GM21619 (cell line): Measurements from ENCODE around the gene SOWAHD.
"Not testable (repeated sequence)": the region's sequence is repeated elsewhere in the genome, so short reads cannot be mapped to it uniquely, and the experiment has no call there.

Experiments
- ATAC-seq: cut with Tn5 transposase; IDR thresholded peaks from one replicate; pipeline ENCODE4 v1.9.1; 2021; ENCODE audit not compliant: unreplicated experiment

SOWAHD gene, protein sequence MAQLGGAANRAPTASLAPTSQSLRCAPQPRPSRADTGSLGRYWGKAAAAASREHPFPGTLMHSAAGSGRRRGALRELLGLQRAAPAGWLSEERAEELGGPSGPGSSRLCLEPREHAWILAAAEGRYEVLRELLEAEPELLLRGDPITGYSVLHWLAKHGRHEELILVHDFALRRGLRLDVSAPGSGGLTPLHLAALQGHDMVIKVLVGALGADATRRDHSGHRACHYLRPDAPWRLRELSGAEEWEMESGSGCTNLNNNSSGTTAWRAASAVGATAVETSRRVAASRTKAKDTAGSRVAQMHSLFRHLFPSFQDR

DNA sequence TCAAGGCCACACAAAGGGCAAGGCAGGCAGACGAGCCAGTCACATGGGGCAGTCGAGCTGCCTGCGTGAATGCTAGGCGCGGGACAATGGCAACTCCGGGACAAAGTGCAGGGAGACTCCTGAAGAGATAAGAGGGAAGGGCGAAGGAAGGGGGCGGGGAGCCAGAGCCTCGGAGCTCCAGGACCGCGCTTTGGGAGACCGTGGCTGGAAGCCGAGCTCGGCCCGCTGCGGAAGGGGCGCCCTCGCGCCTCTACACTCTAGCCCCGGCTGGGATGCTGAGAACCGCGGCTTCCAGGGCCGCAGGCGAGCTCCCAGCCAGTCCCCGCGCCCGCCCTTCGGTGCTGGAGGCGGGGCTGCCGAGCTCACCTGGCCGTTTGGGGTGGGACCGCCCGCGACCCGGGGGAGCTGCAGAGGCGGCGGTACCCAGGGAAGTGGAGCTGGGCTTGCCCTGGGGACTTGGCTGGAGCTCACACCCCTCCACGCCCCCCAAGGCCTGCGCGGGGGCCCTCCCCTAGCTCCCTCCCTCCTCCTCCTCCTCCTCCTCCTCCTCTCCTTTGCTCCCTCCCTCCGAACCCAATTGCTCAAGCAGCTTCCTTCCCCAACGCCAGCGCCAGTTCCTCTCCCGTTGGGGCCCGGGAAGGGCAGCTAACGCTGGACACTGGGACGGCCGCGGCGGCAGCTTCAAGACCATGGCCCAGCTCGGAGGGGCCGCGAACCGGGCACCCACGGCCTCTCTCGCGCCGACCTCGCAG is at the start of gene SOWAHD:
SOWAHD (plus strand) TSS at position 610 of the 752 bp plus-strand sequence; CDS start at position 690, 80 bp downstream.
- ATAC-seq: no peak

DNA sequence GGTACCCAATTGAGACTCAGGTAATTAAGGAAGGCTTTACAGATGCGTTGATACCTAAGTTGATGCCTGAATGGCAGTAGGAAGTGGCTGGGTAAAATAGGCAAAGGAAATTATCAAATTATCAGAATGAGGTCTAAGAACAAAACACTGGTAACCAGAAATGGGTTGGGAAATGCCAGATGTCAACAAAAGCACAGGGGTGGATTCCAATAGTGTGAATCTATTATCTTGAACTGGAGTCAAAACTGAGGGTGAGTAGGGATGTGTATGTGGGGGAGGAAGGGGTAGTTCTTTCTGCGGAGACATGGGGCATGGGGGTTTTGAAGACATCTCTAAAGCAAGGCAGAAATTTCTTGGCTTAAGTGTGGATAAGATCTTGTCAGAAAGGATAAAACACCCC is 49.5 kb upstream of the SOWAHD start:
- no peak for ATAC-seq

DNA sequence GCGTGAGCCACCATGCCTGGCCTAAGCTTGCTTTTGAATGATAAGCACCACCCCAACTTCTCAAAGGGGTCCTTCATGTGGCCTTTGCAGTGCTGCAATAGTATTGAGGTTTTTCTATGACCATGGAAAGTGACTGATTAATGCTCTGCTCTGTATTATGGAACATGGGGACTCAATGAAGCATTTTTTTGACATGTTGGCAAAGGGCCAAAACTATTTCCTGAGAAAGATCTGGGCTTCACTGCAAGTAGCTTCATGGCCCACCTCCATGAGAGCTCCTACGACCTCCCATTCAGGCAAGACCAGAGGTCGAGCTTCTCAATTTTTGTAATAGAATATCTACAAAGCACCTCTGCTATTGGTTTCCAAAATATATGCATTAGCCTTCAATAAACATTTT is 48.8 kb upstream of the SOWAHD start:
- ATAC-seq: no peak

DNA sequence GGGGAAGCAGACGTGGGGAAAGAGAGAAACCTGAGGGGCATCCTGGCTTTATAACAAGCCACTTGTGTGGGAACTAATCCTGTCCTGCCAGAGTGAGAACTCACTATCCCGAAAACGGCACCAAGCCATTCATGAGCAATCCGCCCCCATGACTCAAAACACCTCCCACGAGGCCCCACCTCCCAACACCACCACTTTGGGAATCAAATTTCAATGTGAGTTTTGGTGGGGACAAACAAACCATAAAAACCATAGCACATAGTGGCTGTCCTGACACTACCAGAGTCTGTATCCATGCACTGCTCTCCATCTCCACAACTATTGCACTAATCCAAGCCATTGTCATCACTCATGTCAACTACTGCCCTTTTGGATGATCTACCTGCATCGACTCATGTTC is 36.9 kb upstream of the SOWAHD start:
- ATAC-seq: no peak

DNA sequence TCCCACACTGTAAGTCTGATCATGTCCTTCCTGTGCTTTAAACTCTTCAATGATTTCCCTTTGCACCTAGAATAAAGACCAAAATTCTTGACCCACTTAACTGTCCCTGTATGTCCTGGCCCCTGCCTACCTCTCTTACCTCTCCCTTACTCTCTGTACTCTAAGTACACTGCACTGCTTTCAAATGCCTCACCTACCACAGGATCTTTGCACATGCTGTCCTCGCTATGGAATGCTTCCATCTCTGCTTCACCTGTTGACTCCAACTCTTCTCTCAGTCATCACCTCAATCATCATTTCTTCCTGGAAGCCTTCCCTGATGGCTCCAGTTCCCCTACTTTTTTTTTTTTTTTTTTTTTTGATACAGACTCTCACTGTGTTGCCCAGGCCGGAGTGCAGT is 36.5 kb upstream of the SOWAHD start:
- no peak for ATAC-seq

DNA sequence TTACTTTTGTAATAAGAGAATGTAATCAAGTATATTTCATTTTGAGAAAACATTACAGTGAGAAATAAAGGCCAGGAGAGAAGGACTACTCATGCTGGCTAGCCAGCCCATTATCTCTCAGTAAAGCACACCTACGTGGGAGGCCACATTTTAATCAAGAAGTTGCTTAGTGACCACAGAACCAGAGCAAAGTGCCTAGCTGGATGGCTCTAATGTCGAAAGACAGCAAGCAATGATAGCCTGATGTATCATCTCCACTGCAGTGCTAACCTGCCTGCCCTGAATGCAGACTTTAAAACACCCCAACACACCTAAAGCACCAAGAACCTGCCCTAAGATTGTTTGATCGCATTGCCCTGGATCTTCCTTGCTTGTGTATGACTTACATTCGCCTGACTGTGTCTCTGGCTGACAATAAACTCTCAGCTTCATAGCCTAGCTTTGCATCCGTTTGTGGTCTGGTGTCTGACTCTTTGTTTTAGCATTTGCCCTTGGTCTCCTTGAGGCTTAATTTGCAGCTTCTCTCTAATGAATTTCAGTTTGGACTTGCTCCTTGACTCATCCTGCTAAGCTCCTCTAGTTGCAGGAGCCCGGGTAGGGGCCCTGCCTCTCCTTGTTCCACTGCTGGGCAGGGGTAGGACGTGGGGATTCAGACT is 31.4 kb upstream of the SOWAHD start:
- no peak for ATAC-seq

DNA sequence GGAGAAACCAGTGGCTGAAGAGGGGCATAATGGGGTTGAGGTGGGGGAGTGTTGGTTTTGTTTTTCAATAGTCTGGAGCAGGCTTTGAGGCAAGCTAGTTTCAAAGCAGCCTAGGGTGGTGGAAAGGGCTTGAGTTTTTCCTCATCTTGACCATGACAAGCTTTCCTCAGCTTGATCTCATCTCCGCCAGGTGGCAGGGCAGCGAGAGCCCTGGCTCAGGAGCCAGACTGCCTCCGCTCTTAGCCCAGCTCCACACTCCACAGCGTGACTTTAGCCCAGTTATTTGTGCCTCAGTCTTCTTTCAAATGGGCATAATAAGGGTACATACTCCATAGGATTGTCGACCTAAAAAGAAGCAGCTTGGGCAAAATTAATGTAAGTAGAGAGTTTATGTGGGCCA is 29.9 kb upstream of the SOWAHD start:
- ATAC-seq: no peak

DNA sequence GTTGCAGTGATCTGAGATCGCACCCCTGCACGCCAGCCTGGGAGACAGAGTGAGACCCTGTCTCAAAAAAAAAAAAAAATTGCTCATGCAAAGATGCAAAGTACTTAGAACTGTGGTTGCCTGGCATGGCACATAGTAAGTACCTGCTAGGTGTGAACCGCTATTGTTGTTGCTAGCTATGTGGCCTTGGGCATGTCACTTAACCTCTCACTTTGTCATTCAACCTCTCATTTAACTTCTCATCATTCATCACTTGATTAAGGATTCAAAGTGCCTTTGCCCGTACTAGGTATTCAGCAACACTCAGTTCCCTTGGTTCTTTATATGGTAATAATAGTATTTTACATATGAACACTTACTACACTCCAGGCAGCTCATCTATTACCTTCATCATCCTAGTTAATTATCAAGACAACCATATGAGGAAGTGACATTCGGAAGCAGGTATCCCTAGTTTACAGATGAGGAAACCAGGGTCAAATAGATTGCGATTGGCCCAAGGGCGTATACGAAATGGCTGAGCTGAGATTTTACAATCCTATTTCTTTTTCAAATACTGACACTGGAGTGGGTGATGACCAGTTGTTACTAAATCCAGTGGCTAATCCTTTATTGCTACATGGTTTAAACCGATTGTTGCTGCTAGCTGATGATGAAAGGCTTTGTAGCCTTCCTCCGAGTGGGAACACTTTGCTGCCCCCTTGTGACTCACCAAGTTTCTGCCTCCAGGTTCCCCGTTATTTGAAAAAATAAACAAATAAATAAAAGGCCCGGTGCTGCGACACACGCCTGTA is 28.8 kb upstream of the SOWAHD start:
- peak; percentile 50 for ATAC-seq

DNA sequence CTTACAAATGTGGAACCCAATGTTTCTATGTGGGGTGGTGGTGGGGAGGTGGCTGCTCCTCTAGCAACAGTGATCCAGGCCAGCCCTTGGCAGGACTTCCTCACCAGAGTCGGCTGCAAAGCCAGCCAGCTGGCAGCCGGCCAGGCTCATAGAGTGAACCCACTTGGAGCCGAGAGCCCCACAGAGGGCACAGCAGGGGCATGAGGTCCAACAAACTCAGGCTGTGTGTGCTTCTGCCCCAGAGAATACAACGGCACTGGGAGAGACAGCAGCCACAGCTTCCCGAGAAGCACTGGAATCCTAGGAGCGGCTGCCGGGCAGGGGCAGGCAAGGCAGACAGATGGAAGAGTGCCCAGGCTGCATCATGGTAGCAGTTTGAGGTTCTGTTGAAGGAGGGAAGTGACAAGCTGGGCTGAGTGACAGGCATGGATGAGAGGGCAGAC is 23.5 kb upstream of the SOWAHD start:
- no peak for ATAC-seq

DNA sequence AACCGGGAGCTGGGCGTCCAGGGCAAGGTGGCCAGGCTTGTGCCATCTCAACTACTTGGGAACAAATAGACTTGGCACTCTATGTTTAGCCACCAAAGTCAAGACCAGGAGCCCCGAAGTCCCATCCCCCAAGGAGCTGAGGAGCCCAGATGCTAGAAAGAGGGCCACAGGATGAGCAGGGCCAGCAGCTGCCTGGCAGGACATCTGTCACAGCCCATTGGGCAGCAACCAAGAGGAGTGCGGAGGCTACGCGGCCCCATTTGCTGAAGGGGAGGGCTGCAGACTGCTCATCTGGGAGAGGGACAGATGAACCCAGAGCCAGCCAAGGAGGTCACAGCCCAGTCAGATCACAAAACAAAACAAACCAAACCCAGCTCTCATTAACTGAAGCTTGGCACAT is 22.9 kb upstream of the SOWAHD start:
- ATAC-seq: no peak

DNA sequence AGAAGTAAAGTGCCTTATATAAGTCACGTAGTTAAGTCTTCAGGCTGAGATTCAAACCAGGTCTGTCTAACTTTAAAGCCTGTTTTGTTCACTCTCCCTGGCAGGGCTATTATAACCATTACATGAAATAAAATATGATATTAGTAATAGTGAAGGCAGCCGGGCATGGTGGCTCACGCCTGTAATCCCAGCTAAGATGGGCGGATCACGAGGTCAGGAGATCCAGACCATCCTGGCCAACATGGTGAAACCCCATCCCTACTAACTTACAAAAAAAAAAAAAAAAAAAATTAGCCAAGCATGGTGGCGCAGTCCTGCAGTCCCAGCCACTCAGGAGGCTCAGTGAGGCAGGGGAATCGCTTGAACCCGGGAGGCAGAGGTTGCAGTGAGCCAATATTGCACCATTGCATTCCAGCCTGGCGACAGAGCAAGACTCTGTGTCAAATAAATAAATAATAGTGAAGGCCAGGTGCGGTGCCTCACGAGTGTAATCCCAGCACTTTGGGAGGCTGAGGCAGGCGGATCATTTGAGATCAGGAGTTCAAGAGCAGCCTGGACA is 22.1 kb upstream of the SOWAHD start:
- no peak for ATAC-seq

DNA sequence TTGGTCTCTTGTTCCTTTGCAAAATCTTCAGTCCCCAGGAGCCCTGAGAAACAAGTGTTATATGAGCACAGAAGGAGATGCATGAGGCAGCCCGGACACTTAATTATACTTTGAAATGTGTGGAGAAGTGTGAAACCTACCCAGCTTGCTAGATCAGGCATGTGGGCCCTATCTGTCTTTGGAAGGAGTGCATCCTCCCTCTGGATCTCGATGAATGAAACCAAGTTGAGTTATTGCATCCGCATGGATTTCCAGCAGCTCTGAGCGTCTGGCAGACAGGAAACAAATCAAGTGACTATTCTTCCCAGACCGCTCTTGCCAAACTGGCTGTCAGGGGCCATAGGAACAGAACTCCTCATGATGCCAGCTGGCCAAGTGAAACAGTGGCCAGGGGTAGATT is 19.6 kb upstream of the SOWAHD start:
- ATAC-seq: no peak

DNA sequence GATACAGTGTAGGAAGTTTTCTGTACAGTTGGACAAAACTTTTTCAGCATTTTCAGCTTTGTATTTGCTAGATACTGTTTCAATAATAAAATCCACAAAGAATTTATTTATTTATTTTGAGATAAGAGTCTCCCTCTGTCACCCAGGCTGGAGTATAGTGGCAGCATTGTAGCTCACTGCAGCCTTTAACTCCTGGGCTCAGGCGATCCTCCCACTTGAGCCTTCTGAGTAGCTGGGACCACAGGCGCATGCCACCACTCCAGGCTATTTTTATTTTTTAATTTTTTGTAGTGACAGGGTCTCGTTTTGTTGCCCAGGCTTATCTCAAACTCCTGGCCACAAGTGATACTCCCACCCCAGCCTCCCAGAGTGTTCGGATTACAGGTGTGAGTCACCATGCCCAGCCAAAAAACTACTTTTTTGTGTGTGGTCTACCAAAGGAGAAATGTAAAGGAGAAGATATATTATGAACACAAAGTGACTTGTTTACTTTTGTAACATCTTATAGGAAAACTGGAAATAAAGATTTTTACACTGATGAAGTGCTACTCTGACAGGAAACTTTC is 13.0 kb upstream of the SOWAHD start:
- no peak for ATAC-seq

DNA sequence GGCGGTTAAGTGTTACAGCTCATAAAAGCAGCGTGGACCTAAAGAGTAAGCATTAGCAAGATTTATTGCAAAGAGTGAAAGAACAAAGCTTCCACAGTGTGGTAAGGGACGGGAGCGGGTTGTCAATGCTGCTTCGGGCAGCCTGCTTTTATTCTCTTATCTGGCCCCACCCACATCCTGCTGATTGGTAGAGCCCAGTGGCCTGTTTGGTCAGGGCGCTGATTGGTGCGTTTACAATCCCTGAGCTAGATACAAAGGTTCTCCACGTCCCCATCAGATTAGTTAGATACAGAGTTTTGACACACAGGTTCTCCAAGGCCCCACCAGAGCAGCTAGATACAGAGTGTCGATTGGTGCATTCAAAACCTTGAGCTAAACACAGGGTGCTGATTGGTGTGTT is 8.3 kb upstream of the SOWAHD start:
- ATAC-seq: not testable (repeated sequence)

DNA sequence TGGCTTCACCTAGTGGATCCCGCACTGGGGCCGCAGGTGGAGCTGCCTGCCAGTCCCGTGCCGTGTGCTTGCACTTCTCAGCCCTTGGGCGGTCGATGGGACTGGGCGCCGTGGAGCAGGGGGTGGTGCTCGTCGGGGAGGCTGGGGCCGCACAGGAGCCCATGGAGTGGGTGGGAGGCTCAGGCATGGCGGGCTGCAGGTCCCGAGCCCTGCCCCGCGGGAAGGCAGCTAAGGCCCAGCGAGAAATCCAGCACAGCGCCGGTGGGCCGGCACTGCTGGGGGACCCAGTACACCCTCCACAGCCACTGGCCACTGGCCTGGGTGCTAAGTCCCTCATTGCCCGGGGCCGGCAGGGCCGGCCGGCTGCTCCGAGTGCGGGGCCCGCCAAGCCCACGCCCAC is 7.6 kb upstream of the SOWAHD start:
- ATAC-seq: not testable (repeated sequence)

DNA sequence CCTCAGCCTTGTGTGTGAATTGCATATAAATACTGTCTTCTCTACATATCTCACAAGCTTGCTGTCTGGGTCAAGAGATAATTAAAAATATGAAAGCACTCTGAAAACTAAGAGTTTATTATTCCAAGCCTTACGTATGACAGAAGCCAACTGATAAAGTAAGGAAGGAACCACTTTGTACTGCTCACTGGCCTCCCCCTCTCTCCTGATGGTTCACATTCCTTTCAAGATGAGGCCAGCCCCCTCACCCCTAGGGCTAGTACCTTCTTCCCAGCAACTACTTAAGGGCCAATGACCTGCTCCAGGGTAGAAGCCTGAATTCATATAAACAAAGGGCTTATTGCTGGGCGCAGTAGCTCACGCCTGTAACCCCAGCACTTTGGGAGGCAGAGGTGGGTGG is 5.4 kb upstream of the SOWAHD start:
- ATAC-seq: no peak

DNA sequence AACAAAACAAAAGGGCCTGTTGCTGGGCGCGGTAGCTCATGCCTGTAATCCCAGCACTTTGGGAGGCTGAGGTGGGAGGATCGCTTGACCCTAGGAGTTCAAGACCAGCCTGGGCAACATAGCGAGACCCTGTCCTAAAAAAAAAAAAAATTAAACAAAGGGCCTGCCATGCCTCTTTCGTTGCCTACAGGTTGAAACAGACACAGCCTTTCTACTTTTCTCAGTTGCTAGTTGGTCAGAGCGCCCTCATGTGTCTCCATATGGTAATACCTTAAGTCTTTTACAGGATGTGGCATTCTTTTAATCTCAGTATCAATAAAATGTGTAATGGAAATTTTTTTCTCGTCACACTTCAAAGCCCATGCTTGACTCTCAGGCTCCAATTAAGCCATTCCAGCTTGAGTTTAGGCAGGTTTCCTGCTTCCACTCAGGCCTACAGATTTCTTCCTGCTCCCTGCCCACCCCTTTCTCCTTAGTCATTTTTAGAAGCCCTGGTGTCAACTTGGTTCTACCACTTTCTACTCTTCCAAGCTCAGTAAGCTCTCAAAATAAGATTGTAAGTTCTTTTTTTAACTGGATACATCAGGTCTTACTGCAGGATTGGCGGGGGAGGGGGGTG is 4.6 kb upstream of the SOWAHD start:
- ATAC-seq: no peak

DNA sequence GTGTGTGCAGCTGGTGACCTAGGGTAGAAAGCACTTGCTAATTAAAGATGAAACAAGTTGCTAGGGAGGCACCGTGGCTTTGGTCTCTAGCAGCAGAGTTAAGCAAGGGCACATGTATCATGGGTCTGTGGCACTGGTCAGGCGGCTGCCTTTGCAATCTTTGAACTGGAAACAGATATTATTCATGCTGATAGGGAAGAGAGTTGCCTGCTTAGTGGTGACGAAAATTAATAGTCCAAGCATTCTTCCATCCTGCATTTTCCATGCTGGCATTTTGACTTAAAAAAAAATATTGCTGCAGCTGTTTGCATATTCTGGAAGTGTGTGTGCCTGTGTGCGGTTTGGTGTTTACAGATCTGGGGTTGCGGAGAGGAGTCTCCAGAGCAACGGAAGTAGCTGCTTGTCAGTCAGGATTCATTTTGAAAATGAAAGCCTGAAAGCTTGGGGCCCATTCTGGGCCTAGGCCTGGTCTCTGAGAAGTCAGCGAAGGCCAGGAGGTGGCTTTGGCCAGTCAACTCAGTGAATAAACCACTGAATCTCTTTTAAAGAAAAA is 2.3 kb upstream of the SOWAHD start:
- peak; percentile 49 for ATAC-seq

DNA sequence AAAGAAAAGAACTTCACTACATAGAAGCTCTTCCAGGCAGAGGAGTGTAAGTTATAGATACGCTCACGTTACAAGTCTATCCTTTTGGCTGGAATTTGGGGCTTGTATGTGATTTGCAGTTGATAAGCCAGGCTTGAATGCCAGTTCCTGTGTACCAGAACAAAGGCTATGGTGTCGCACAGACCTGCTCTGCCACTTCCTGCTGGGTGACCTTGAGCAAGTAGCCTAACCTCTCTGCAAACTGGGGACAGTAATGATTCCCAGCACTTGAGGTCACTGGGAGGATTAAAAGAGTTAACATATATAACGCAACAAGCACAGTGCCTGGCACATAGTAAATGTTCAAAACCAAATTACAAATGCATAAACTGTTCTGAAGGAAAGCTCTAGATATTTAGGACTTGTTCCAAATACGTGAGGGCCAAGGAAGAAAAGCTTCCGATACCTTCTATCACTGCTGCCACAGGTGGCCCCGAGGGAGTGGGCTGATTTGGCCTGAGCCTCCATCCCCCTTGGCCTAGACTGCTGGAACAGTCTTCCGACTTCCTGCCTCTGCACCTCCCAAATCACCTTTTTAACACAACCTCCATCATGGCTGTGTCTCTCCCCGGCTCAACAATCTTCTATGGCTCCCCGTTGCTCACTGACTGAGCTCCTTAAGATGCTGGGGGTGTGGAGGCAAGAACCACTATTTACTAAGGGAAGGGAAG is 1.3 kb upstream of the SOWAHD start:
- ATAC-seq: no peak
